GM19351 (cell line): Measurements from ENCODE around the gene RSAD1.

Source experiments
- ATAC-seq: cut with Tn5 transposase; IDR thresholded peaks from one replicate; pipeline ENCODE4 v1.9.1; 2021; ENCODE audit warnings: mild to moderate bottlenecking, moderate library complexity; ENCODE audit not compliant: unreplicated experiment

RSAD1 gene

GRCh38 chr17:50517011-50517410 lies 38.4 kb downstream of the RSAD1 start:
- no peak for ATAC-seq

GRCh38 chr17:50517504-50518383 lies 39.1 kb downstream of the RSAD1 start:
- ATAC-seq = no peak

- ATAC-seq = no peak
These were observed 39.8 kb downstream of the RSAD1 start for GRCh38 chr17:50518384-50519023.

- no peak for ATAC-seq
These were observed 40.6 kb downstream of the RSAD1 start for GRCh38 chr17:50519141-50519834.

GRCh38 chr17:50520483-50520882 lies 41.8 kb downstream of the RSAD1 start:
- ATAC-seq = no peak

GRCh38 chr17:50521514-50521913 lies 42.9 kb downstream of the RSAD1 start:
- no peak for ATAC-seq

GRCh38 chr17:50522766-50523165 lies 44.1 kb downstream of the RSAD1 start:
- no peak for ATAC-seq

- ATAC-seq = no peak
These were observed 44.5 kb downstream of the RSAD1 start for GRCh38 chr17:50523208-50523607.

- ATAC-seq = no peak
These were observed 46.2 kb downstream of the RSAD1 start for GRCh38 chr17:50524838-50525237.

- ATAC-seq = no peak
These were observed 48.6 kb downstream of the RSAD1 start for GRCh38 chr17:50527155-50527762.

GRCh38 chr17:50527949-50528474 lies 49.4 kb downstream of the RSAD1 start:
- no peak for ATAC-seq

- no peak for ATAC-seq
These were observed 51.2 kb downstream of the RSAD1 start for GRCh38 chr17:50529849-50530248.

GRCh38 chr17:50531428-50532025 lies 52.9 kb downstream of the RSAD1 start:
- ATAC-seq = no peak

- ATAC-seq = no peak
These were observed 53.9 kb downstream of the RSAD1 start, which contains the start of gene EPN3 for GRCh38 chr17:50532452-50533024. Gene EPN3 (plus strand): TSS chr17:50532735. CDS start chr17:50536557, 3,822 bp downstream.

GRCh38 chr17:50533185-50533584 lies 54.5 kb downstream of the RSAD1 start:
- no peak for ATAC-seq

- ATAC-seq = no peak
These were observed 55.1 kb downstream of the RSAD1 start for GRCh38 chr17:50533720-50534148.

GRCh38 chr17:50534222-50534978 lies 55.7 kb downstream of the RSAD1 start:
- no peak for ATAC-seq

- ATAC-seq = no peak
These were observed 56.3 kb downstream of the RSAD1 start for GRCh38 chr17:50534979-50535326.

GRCh38 chr17:50535407-50535806 lies 56.7 kb downstream of the RSAD1 start:
- no peak for ATAC-seq
